HG03432 (cell line): ENCODE measurements around the gene NECTIN2.
"Not testable (repeated sequence)": the region's sequence is repeated elsewhere in the genome, so short reads cannot be mapped to it uniquely, and the experiment has no call there.

Source experiments
- ATAC-seq: cut with Tn5 transposase; IDR thresholded peaks from one replicate; pipeline ENCODE4 v1.9.1; 2021; ENCODE audit warnings: mild to moderate bottlenecking, moderate library complexity; ENCODE audit not compliant: unreplicated experiment

Gene NECTIN2

GRCh38 chr19:44848812-44849447, 2.8 kb downstream of the NECTIN2 start:
- ATAC-seq, result no peak

- no peak for ATAC-seq
Observed at GRCh38 chr19:44850641-44851109, 4.6 kb downstream of the NECTIN2 start.

GRCh38 chr19:44851427-44851826, 5.3 kb downstream of the NECTIN2 start:
- no peak for ATAC-seq

- no peak for ATAC-seq
Observed at GRCh38 chr19:44855606-44856005, 9.5 kb downstream of the NECTIN2 start.

- ATAC-seq, result no peak
Observed at GRCh38 chr19:44856421-44857083, 10.5 kb downstream of the NECTIN2 start.

GRCh38 chr19:44857837-44858236, 11.7 kb downstream of the NECTIN2 start:
- ATAC-seq, result no peak

- ATAC-seq, result not testable (repeated sequence)
Observed at GRCh38 chr19:44861576-44861975, 15.5 kb downstream of the NECTIN2 start.

- ATAC-seq, result no peak
Observed at GRCh38 chr19:44863990-44864389, 17.9 kb downstream of the NECTIN2 start.

GRCh38 chr19:44865196-44865767, 19.2 kb downstream of the NECTIN2 start:
- ATAC-seq, result no peak

GRCh38 chr19:44866664-44867063, 20.6 kb downstream of the NECTIN2 start:
- no peak for ATAC-seq

GRCh38 chr19:44867578-44867977, 21.5 kb downstream of the NECTIN2 start:
- no peak for ATAC-seq

GRCh38 chr19:44869733-44870470, 23.8 kb downstream of the NECTIN2 start:
- ATAC-seq, result no peak

- ATAC-seq, result no peak
Observed at GRCh38 chr19:44871809-44872208, 25.7 kb downstream of the NECTIN2 start.

- ATAC-seq, result no peak
Observed at GRCh38 chr19:44872661-44873060, 26.6 kb downstream of the NECTIN2 start.

GRCh38 chr19:44874317-44874716, 28.2 kb downstream of the NECTIN2 start:
- no peak for ATAC-seq

GRCh38 chr19:44875666-44876451, 29.8 kb downstream of the NECTIN2 start:
- no peak for ATAC-seq

GRCh38 chr19:44876930-44877535, 30.9 kb downstream of the NECTIN2 start:
- ATAC-seq, result no peak

- no peak for ATAC-seq
Observed at GRCh38 chr19:44878120-44878865, 32.2 kb downstream of the NECTIN2 start.

- ATAC-seq, result no peak
Observed at GRCh38 chr19:44879309-44880065, 33.4 kb downstream of the NECTIN2 start.
